ENCODE results near the gene PPP2R2B.

- no peak for TF ChIP-seq CTCF (IDR thresholded peaks at IDR 0.05; ENCODE audit: extremely low read depth in 1 of 2, insufficient read depth in 1 of 2, low read depth in 1 of 2, low read length in 2 of 2)
- no peak for TF ChIP-seq JUN (IDR thresholded peaks at IDR 0.05; ENCODE audit: borderline replicate concordance, insufficient read depth, insufficient read length, low read depth)
- TF ChIP-seq MAX (IDR thresholded peaks at IDR 0.05; ENCODE audit: insufficient read depth, insufficient read length), result no peak
Measured at GRCh38 chr5:146889169-146889568, 10.6 kb upstream of the PPP2R2B start.
